Measurements from ENCODE around the gene PSMB10.

GRCh38 chr16:67936124-67936879, at the start of gene PSMB10:
- TF ChIP-seq CTCF (IDR thresholded peaks at IDR 0.05; ENCODE audit: insufficient read depth, low read depth, low read length) = no peak
- no peak for TF ChIP-seq EZH2 (IDR thresholded peaks at IDR 0.05; ENCODE audit: insufficient read depth, low read length)
